Panc1 (cell line): ENCODE data around the gene ACCSL.

Source experiments
- POLR2AphosphoS5 ChIP-seq: IDR thresholded peaks from 2 replicates; pipeline ENCODE4 v1.6.1; 2012; ENCODE audit warnings: mild to moderate bottlenecking, low read depth, low read length, moderate library complexity
- SIN3A ChIP-seq: IDR thresholded peaks from 2 replicates; pipeline ENCODE4 v1.6.1; 2012; ENCODE audit warnings: low read depth, mild to moderate bottlenecking, low read length, moderate library complexity, borderline replicate concordance; ENCODE audit not compliant: insufficient read depth
- TF ChIP-seq, protein P1 (sequence below): fragments of 450-650 bp; IDR thresholded peaks from 2 replicates; pipeline ENCODE4 v1.5.1; 2017; ENCODE audit warnings: mild to moderate bottlenecking
- TF ChIP-seq, protein P2 (sequence below), 2 experiments: IDR thresholded peaks; 2 replicates each; pipeline ENCODE4 v1.6.1; 2011 to 2012; ENCODE audit warnings: low read depth in 2 of 2, control low read depth in 1 of 2, low read length in 1 of 2, mild to moderate bottlenecking in 1 of 2, moderate library complexity in 1 of 2; ENCODE audit not compliant: insufficient read depth in 1 of 2

DNA sequence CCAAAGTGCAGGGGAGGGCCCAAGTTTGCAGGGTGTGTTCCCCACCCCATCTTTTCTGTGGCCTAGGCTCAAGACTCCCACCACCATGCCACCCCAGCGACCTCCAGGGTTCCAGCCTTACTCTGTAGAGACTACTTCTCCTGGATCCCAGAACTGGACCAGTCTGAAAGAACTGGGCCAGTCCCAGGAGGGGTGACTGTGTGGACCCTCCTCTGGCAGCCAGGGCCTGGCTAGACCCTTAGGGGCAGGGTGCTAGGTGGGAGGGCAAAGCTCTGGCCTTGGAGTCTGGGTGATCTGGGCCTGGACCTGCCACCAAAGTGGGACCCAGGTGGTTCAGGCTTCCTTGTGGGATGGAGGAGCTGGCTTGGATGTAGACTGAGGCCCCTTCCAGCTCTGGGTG lies 41.8 kb upstream of the ACCSL start:
- TF ChIP-seq, protein P1, sequence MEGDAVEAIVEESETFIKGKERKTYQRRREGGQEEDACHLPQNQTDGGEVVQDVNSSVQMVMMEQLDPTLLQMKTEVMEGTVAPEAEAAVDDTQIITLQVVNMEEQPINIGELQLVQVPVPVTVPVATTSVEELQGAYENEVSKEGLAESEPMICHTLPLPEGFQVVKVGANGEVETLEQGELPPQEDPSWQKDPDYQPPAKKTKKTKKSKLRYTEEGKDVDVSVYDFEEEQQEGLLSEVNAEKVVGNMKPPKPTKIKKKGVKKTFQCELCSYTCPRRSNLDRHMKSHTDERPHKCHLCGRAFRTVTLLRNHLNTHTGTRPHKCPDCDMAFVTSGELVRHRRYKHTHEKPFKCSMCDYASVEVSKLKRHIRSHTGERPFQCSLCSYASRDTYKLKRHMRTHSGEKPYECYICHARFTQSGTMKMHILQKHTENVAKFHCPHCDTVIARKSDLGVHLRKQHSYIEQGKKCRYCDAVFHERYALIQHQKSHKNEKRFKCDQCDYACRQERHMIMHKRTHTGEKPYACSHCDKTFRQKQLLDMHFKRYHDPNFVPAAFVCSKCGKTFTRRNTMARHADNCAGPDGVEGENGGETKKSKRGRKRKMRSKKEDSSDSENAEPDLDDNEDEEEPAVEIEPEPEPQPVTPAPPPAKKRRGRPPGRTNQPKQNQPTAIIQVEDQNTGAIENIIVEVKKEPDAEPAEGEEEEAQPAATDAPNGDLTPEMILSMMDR: no peak
- no peak for TF ChIP-seq SIN3A
- TF ChIP-seq, protein P2, sequence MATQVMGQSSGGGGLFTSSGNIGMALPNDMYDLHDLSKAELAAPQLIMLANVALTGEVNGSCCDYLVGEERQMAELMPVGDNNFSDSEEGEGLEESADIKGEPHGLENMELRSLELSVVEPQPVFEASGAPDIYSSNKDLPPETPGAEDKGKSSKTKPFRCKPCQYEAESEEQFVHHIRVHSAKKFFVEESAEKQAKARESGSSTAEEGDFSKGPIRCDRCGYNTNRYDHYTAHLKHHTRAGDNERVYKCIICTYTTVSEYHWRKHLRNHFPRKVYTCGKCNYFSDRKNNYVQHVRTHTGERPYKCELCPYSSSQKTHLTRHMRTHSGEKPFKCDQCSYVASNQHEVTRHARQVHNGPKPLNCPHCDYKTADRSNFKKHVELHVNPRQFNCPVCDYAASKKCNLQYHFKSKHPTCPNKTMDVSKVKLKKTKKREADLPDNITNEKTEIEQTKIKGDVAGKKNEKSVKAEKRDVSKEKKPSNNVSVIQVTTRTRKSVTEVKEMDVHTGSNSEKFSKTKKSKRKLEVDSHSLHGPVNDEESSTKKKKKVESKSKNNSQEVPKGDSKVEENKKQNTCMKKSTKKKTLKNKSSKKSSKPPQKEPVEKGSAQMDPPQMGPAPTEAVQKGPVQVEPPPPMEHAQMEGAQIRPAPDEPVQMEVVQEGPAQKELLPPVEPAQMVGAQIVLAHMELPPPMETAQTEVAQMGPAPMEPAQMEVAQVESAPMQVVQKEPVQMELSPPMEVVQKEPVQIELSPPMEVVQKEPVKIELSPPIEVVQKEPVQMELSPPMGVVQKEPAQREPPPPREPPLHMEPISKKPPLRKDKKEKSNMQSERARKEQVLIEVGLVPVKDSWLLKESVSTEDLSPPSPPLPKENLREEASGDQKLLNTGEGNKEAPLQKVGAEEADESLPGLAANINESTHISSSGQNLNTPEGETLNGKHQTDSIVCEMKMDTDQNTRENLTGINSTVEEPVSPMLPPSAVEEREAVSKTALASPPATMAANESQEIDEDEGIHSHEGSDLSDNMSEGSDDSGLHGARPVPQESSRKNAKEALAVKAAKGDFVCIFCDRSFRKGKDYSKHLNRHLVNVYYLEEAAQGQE (IDR thresholded peaks at IDR 0.05; ENCODE audit: insufficient read depth in 1 of 2, low read depth in 2 of 2, low read length in 1 of 2): no peak
- TF ChIP-seq POLR2AphosphoS5: no peak
